Measurements from ENCODE around the gene EIPR1.

EIPR1 gene

DNA sequence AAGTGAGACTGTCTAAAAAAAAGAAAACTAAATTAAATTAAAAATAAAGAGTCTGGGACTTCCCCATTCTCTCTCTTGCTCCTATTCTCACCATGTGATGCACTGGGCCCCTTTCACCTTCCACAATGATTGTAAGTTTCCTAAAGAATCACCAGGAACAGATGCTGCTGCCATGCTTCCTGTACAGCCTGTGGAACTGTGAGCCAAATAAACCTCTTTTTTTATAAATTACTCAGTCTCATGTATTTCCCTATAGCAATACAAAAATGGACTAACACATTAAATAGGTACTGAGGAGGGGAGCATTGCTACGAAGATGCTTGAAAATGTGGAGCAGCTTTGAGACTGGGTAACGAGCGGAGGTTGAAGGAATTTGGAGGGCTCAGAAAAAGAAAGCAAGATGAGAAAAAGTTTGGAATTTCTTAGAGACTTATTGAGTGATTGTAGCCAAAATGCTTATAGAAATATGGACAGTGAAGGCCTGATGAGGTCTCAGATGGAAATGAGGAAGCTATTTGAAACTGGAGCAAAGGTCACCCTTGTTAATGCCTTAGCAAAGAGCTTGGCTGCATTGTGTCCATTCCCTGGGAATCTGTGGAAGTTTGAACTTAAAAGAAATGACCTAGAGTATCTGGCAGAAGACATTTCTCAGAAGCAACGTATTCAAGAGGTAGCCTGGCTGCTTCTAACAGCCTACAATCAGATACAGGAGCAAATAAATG lies 128.7 kb downstream of the EIPR1 start:
- TF ChIP-seq, protein P1, sequence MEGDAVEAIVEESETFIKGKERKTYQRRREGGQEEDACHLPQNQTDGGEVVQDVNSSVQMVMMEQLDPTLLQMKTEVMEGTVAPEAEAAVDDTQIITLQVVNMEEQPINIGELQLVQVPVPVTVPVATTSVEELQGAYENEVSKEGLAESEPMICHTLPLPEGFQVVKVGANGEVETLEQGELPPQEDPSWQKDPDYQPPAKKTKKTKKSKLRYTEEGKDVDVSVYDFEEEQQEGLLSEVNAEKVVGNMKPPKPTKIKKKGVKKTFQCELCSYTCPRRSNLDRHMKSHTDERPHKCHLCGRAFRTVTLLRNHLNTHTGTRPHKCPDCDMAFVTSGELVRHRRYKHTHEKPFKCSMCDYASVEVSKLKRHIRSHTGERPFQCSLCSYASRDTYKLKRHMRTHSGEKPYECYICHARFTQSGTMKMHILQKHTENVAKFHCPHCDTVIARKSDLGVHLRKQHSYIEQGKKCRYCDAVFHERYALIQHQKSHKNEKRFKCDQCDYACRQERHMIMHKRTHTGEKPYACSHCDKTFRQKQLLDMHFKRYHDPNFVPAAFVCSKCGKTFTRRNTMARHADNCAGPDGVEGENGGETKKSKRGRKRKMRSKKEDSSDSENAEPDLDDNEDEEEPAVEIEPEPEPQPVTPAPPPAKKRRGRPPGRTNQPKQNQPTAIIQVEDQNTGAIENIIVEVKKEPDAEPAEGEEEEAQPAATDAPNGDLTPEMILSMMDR (IDR thresholded peaks at IDR 0.05; ENCODE audit: low read depth, low read length): no peak
- no peak overlapping the region for H3K4me3 ChIP-seq (ENCODE audit: low read depth, low read length)

DNA sequence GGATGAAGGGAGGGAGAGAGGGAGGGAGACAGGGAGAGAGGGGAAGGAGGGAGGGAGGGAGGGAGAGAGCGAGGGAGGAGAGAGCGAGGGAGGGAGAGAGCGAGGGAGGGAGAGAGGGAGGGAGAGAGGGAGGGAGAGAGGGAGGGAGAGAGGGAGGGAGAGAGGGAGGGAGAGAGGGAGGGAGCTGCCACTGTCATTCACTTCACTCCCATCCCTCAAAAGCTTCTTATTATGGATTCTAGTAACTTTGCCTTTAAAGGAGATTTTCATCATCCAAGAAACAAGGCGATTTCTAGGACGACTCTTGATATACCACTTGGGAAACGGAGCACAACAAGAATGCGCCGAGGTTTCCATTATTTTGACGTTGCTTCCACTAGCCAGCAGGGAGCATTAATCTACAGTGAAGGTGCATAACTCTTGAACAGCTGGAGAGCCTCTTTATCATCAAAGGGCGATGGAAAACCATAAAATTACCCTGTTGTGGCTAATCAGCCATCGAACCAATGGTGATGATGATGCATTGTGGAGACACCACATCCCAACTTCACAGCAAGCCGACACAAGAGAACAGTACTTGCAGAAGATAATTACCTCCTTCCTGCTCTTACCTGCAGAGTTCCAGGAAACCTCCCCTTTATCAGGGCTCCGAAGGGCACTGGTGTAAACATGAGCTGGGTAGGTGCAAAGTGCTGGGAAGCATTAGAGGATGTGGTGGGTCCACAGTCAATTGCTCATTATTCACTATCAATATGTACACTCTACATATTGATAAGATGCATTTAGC lies 130.5 kb downstream of the EIPR1 start:
- TF ChIP-seq, protein P1 (IDR thresholded peaks at IDR 0.05; ENCODE audit: low read depth, low read length): no peak
- no peak overlapping the region for H3K4me3 ChIP-seq (ENCODE audit: low read depth, low read length)

DNA sequence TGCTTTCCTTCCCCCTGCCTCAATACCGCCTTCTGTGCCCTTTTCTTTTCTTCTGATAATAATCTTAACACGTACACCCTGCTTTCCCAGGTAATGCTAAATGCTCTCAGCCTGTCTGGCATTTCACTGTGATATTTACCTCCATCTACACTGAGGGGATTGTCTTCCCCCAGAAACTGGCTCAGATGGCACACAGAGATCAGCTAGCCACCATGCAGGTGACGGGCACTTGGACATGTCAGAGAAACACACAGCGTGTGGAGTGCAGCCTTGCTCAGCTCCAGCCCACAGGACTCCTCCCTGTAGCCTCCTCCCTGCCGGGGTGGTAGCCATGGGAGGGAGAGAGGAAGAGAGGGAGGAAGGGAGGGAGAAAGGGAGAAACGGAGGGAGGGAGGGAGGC lies 131.2 kb downstream of the EIPR1 start:
- no peak overlapping the region for H3K4me3 ChIP-seq (ENCODE audit: low read depth, low read length)
- TF ChIP-seq, protein P1 (IDR thresholded peaks at IDR 0.05; ENCODE audit: low read depth, low read length): no peak

DNA sequence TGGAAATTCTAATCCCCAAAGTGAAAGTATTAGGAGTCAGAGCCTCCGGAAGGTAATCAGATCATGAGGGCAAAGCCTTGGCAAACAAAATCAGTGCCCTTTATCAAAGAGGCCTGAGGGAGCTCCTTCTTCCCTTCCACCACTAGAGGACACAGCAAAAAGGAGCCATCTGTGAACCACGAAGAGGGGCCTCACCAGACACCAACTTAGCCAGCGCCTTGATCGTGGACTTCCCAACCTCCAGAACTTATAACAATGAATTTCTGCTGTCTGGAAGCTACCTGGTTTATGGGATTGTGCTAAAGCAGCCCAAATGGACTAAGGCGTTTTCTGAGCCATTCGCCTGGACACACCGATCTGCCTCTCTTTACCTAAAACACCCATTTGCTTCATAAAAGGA lies 133.1 kb downstream of the EIPR1 start:
- TF ChIP-seq, protein P1 (IDR thresholded peaks at IDR 0.05; ENCODE audit: low read depth, low read length): no peak
- H3K4me3 ChIP-seq (ENCODE audit: low read depth, low read length): no peak overlapping the region

DNA sequence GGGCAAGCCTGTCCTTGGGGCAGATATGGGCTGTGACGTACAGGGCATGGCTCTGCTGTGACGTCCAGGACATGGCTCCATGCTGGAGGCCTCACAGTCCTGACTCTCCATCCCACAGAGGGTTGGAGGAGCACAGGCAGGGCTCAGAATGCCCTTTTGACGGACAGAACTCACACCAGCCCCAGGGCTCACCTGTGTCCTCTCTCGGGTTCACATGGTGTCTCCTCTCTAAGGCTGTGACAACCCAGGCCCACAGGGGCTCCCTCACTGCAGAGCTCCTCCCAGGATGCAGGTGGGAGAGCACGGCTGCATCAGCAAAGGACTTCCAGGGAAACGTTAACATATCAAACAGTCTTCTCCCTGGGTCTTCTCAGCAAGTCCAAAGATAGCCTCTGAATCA lies 133.8 kb downstream of the EIPR1 start:
- TF ChIP-seq, protein P1 (IDR thresholded peaks at IDR 0.05; ENCODE audit: low read depth, low read length): no peak
- H3K4me3 ChIP-seq (ENCODE audit: low read depth, low read length): no peak overlapping the region

DNA sequence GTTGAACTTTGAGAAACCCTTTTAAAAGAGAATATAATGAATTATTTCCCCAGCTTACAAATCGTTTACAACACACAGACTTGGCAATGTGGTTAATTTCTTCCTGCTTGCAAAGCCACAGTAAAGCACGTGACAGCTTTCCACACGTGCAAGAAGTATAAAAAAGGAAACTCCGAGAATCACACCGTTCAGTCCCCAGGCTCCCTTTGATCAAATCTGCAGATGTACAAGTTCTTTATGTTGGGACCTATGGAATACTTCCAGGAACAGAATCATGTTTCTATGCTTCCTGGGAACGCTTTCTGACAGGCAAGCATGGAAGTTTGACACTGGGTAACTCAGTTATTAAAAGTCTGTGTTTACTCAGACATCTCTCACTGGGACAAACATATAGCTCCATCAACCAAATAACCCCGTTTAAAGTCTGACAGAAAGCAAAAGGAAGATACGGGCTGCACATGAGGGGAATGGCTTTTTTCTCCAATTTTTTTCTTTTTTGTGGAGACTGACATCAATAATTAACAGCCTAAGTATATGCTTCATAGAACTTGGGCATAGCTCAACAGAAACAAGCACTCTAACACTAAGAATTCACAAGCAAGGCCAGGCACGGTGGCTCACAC lies 134.8 kb downstream of the EIPR1 start:
- TF ChIP-seq, protein P1 (IDR thresholded peaks at IDR 0.05; ENCODE audit: low read depth, low read length): no peak

More for the DNA sequence above, 134.8 kb downstream of the EIPR1 start:
- no peak overlapping the region for H3K4me3 ChIP-seq (ENCODE audit: low read depth, low read length)
